ENCODE data around the gene LPCAT4.

Gene LPCAT4

DNA sequence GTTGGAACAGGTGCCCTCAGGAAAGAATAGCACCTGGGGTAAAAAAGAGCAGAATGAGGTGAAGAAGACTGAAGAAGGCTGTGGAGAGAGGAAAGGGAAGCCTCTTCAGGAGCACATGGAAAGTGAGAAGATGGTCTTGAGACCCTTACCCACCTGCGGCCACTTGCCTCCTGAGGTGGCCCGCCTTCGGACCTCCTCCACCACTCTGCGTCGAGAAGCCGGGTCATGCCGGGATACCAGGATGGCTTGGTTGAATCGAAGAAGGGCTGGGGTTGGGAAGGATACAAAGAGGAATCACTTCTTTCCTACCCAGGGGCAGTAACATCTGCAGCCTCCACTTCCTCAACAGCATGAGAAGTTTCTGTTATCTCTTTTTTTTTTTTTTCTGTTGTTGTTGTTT lies 3.0 kb downstream of the LPCAT4 start:
- ChIA-PET CTCF (interaction anchor here (0.6 kb wide), 1 partner anchor 55 kb away, joined by 3 read pairs; no protein-coding TSS in a partner anchor), POLR2A (no interaction called here)
- no peaks in the 10 kb centered on the region for H3K27me3 ChIP-seq (replicated peaks in 2 of 5; ENCODE audit: control insufficient read depth in 4 of 5, insufficient read depth in 5 of 5, low read length in 4 of 5)
- H3K27ac ChIP-seq (ENCODE audit: insufficient read depth in 1 of 2, low read depth in 1 of 2, low read length in 2 of 2, poor library complexity in 1 of 2, severe bottlenecking in 2 of 2) = no peak overlapping the region
- H3K4me1 ChIP-seq (ENCODE audit: control extremely low read depth in 1 of 4, control insufficient read depth in 4 of 4, insufficient read depth in 4 of 4, low read length in 3 of 4) = peaks cover 8 to 27% (median 20%) of the 10 kb centered on the region in 4 experiments
- H3K4me3 ChIP-seq (ENCODE audit: control insufficient read depth in 1 of 7, extremely low read depth in 1 of 7, insufficient read depth in 4 of 7, low read depth in 2 of 7, low read length in 6 of 7) = no peak overlapping the region
- no peaks in the 10 kb centered on the region for H3K9me3 ChIP-seq (ENCODE audit: control extremely low read depth in 1 of 5, control insufficient read depth in 4 of 5, insufficient read depth in 2 of 5, low read depth in 1 of 5, low read length in 4 of 5)
- H3K36me3 ChIP-seq (ENCODE audit: control insufficient read depth in 4 of 4, insufficient read depth in 4 of 4, low read length in 3 of 4) = peaks cover 6 to 53% (median 32%) of the 10 kb centered on the region in 4 experiments
- WGBS (ENCODE audit: insufficient coverage) = 95% methylated on average over 4 of the region's 8 CpGs
- no peak for DNase-seq

DNA sequence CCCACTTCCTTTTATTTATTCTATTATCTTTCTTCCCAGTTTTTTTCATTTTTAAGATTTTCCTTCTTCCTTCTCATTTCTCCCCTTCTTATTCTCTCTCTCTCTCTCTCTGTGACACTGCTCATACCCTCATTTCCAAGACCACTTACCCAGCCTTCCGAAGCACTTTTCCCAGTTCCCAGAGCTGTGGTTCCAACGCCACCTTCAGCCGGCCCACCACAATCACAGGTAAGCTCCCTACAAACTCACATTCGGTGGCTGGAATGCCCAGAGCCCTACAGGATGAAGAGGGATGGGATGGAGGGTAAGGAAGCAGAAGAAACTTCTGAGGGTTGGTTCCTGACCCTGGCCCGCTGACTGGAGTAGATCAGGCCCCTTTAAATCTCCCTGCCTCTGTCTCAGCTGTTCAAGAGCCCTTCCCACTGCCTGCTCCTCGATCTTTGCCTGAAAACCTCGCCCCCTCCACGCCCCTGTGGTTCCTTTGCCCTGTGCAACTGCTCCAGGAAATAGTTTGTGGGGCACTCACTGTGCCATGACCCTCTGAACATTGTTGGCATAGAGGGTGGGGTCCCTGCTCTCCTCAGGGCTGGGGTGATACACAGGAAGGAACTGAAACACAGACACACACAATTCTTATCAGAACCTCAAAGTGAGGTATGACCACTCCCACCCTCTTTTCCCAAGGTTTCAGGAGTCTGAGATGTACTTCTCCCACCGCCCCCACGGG lies 4.8 kb downstream of the LPCAT4 start:
- DNase-seq = no peak
- Histone ChIP-seq H3K27ac (ENCODE audit: insufficient read depth in 1 of 2, low read depth in 1 of 2, low read length in 2 of 2, poor library complexity in 1 of 2, severe bottlenecking in 2 of 2) (no peak overlapping the region), H3K4me1 (ENCODE audit: control extremely low read depth in 1 of 4, control insufficient read depth in 4 of 4, insufficient read depth in 4 of 4, low read length in 3 of 4) (peaks cover 2 to 17% (median 11%) of the 10 kb centered on the region in 4 experiments), H3K9me3 (ENCODE audit: control extremely low read depth in 1 of 5, control insufficient read depth in 4 of 5, insufficient read depth in 2 of 5, low read depth in 1 of 5, low read length in 4 of 5) (no peaks in the 10 kb centered on the region), H3K4me3 (ENCODE audit: control insufficient read depth in 1 of 7, extremely low read depth in 1 of 7, insufficient read depth in 4 of 7, low read depth in 2 of 7, low read length in 6 of 7) (no peak overlapping the region), H3K27me3 (replicated peaks in 2 of 5; ENCODE audit: control insufficient read depth in 4 of 5, insufficient read depth in 5 of 5, low read length in 4 of 5) (no peaks in the 10 kb centered on the region), H3K36me3 (ENCODE audit: control insufficient read depth in 4 of 4, insufficient read depth in 4 of 4, low read length in 3 of 4) (peaks cover 6 to 69% (median 46%) of the 10 kb centered on the region in 4 experiments)
- CTCF ChIA-PET = interaction anchor here (1.4 to 2.7 kb wide), 2 partner anchors 9 to 19 kb away, joined by 7 to 11 read pairs; partner anchors contain the start of genes NOP10 and NUTM1
- 88% methylated on average over 6 of the region's 10 CpGs for WGBS (ENCODE audit: insufficient coverage)
- POLR2A ChIA-PET = no interaction called here

DNA sequence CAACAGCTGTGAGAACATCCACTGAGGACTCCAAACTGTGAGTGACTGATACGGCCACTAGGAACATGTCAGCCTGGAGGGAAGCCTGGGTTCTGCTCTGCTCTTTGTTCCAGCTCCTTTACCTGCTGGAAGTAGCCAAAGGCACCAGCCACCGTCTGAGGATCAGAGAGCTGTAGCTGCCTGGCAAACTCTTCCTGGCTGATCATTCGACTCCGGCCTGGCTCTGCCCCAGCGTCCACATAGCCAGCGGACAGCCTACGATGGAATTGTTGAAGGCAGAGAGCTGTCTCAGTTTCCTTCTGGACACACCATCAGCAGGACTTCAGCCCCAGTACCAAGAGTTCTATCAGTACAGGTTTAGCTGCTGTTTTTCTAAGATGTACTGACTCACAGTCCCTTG lies 5.7 kb downstream of the LPCAT4 start:
- Histone ChIP-seq H3K4me1 (ENCODE audit: control extremely low read depth in 1 of 4, control insufficient read depth in 4 of 4, insufficient read depth in 4 of 4, low read length in 3 of 4) (peaks cover 2 to 17% (median 11%) of the 10 kb centered on the region in 4 experiments), H3K27ac (ENCODE audit: insufficient read depth in 1 of 2, low read depth in 1 of 2, low read length in 2 of 2, poor library complexity in 1 of 2, severe bottlenecking in 2 of 2) (no peak overlapping the region), H3K4me3 (ENCODE audit: control insufficient read depth in 1 of 7, extremely low read depth in 1 of 7, insufficient read depth in 4 of 7, low read depth in 2 of 7, low read length in 6 of 7) (no peak overlapping the region), H3K36me3 (ENCODE audit: control insufficient read depth in 4 of 4, insufficient read depth in 4 of 4, low read length in 3 of 4) (peaks cover 8 to 78% (median 53%) of the 10 kb centered on the region in 4 experiments), H3K9me3 (ENCODE audit: control extremely low read depth in 1 of 5, control insufficient read depth in 4 of 5, insufficient read depth in 2 of 5, low read depth in 1 of 5, low read length in 4 of 5) (no peaks in the 10 kb centered on the region), H3K27me3 (replicated peaks in 2 of 5; ENCODE audit: control insufficient read depth in 4 of 5, insufficient read depth in 5 of 5, low read length in 4 of 5) (no peaks in the 10 kb centered on the region)
- no peak for DNase-seq
- CTCF ChIA-PET = interaction anchor here (0.6 to 2.7 kb wide), 5 partner anchors 8 to 120 kb away, joined by 3 to 14 read pairs (median 7); partner anchors contain the start of genes NOP10 and NUTM1
- 97% methylated on average over 7 of the region's 7 CpGs for WGBS (ENCODE audit: insufficient coverage)
- POLR2A ChIA-PET = no interaction called here

DNA sequence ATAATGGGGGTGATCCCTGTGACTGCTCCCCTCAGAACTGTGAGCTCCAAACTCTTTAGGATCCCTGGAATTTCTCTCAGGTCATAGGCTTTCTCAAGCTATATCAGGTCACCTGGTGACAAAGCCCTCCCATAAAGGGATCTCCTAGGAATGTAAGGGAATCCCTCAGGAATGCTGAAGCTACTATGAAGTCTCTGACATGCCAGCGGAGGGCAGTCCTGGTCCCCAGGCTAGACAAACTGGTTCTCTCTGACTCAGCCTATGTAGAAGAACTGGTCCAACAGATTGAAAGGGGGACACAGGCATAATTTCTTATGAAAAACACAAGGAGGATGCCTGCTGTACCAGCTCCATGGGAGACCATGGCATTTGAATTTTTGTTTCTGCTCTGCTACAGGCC lies 6.7 kb downstream of the LPCAT4 start:
- no peak overlapping the region for H3K27ac ChIP-seq (ENCODE audit: insufficient read depth in 1 of 2, low read depth in 1 of 2, low read length in 2 of 2, poor library complexity in 1 of 2, severe bottlenecking in 2 of 2)
- no peaks in the 10 kb centered on the region for H3K27me3 ChIP-seq (replicated peaks in 2 of 5; ENCODE audit: control insufficient read depth in 4 of 5, insufficient read depth in 5 of 5, low read length in 4 of 5)
- ChIA-PET CTCF (interaction anchor here (0.7 to 2.7 kb wide), 9 partner anchors 8 to 124 kb away, joined by 3 to 14 read pairs (median 4); partner anchors contain the start of genes NOP10 and NUTM1), POLR2A (interaction anchor here (0.7 kb wide), 1 partner anchor 114 kb away, joined by 3 read pairs; no protein-coding TSS in a partner anchor)
- DNase-seq = no peak
- WGBS (ENCODE audit: insufficient coverage) = 100% methylated on average over 1 of the region's 1 CpG
- no peaks in the 10 kb centered on the region for H3K9me3 ChIP-seq (ENCODE audit: control extremely low read depth in 1 of 5, control insufficient read depth in 4 of 5, insufficient read depth in 2 of 5, low read depth in 1 of 5, low read length in 4 of 5)
- peaks cover 8 to 85% (median 62%) of the 10 kb centered on the region in 4 experiments for H3K36me3 ChIP-seq (ENCODE audit: control insufficient read depth in 4 of 4, insufficient read depth in 4 of 4, low read length in 3 of 4)
- peaks cover 0 to 7% (median under 1%) of the 10 kb centered on the region in 4 experiments for H3K4me1 ChIP-seq (ENCODE audit: control extremely low read depth in 1 of 4, control insufficient read depth in 4 of 4, insufficient read depth in 4 of 4, low read length in 3 of 4)
- H3K4me3 ChIP-seq (ENCODE audit: control insufficient read depth in 1 of 7, extremely low read depth in 1 of 7, insufficient read depth in 4 of 7, low read depth in 2 of 7, low read length in 6 of 7) = no peak overlapping the region

DNA sequence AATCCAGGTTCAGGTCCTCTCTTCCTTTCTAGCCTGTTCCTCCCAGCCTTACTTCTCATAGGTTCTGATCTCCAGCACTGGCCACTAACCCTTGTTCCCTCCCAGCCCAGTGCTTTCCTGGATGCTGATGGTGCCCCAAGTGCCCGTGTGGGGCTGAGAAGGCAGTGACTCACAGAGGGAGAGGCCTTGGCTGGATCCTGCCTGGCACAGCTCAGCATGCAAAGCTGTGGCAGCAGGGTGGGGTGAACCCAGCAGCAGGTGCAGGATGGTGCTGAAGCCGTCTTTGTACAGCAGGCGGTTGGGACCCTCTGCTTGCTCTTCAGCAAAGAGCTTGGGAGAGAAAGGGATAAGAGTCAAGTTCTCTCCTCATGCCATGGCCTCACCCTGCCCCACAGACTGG lies 7.6 kb downstream of the LPCAT4 start:
- Histone ChIP-seq H3K4me3 (ENCODE audit: control insufficient read depth in 1 of 7, extremely low read depth in 1 of 7, insufficient read depth in 4 of 7, low read depth in 2 of 7, low read length in 6 of 7) (no peak overlapping the region), H3K9me3 (ENCODE audit: control extremely low read depth in 1 of 5, control insufficient read depth in 4 of 5, insufficient read depth in 2 of 5, low read depth in 1 of 5, low read length in 4 of 5) (no peaks in the 10 kb centered on the region), H3K4me1 (ENCODE audit: control extremely low read depth in 1 of 4, control insufficient read depth in 4 of 4, insufficient read depth in 4 of 4, low read length in 3 of 4) (no peaks in the 10 kb centered on the region), H3K27ac (ENCODE audit: insufficient read depth in 1 of 2, low read depth in 1 of 2, low read length in 2 of 2, poor library complexity in 1 of 2, severe bottlenecking in 2 of 2) (no peak overlapping the region), H3K27me3 (replicated peaks in 2 of 5; ENCODE audit: control insufficient read depth in 4 of 5, insufficient read depth in 5 of 5, low read length in 4 of 5) (no peaks in the 10 kb centered on the region), H3K36me3 (ENCODE audit: control insufficient read depth in 4 of 4, insufficient read depth in 4 of 4, low read length in 3 of 4) (peaks cover 10 to 88% (median 65%) of the 10 kb centered on the region in 4 experiments)
- ChIA-PET CTCF (interaction anchor here (0.8 to 2.2 kb wide), 4 partner anchors 9 to 123 kb away, joined by 3 to 14 read pairs (median 4); no protein-coding TSS in a partner anchor), POLR2A (no interaction called here)
- 94% methylated on average over 3 of the region's 3 CpGs for WGBS (ENCODE audit: insufficient coverage)
- DNase-seq = no peak

DNA sequence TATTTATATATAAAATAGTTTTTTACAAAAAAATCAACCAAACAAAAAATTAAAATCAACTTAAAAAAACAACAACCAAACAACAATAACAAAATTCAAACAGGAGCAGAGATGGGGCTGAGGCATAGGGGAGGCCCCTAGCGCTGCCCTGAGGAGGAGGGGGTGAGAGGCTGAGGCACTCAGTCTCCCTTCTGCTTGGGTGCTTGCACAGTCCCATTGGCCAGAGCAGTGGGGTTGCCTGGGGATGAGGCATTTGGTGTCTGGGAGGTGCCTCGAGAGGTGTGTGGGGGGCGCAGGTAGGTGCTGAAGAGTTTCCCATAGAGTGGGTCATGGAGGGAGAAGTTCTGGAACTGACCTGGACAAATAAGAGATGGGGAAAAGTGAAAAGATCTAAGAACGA lies 8.0 kb downstream of the LPCAT4 start:
- Histone ChIP-seq H3K27ac (ENCODE audit: insufficient read depth in 1 of 2, low read depth in 1 of 2, low read length in 2 of 2, poor library complexity in 1 of 2, severe bottlenecking in 2 of 2) (no peak overlapping the region), H3K36me3 (ENCODE audit: control insufficient read depth in 4 of 4, insufficient read depth in 4 of 4, low read length in 3 of 4) (peaks cover 11 to 89% (median 65%) of the 10 kb centered on the region in 4 experiments), H3K4me3 (ENCODE audit: control insufficient read depth in 1 of 7, extremely low read depth in 1 of 7, insufficient read depth in 4 of 7, low read depth in 2 of 7, low read length in 6 of 7) (no peak overlapping the region), H3K9me3 (ENCODE audit: control extremely low read depth in 1 of 5, control insufficient read depth in 4 of 5, insufficient read depth in 2 of 5, low read depth in 1 of 5, low read length in 4 of 5) (no peaks in the 10 kb centered on the region), H3K4me1 (ENCODE audit: control extremely low read depth in 1 of 4, control insufficient read depth in 4 of 4, insufficient read depth in 4 of 4, low read length in 3 of 4) (no peaks in the 10 kb centered on the region), H3K27me3 (replicated peaks in 2 of 5; ENCODE audit: control insufficient read depth in 4 of 5, insufficient read depth in 5 of 5, low read length in 4 of 5) (no peaks in the 10 kb centered on the region)
- ChIA-PET CTCF (interaction anchor here (0.6 to 5.1 kb wide), 4 partner anchors 8 to 147 kb away, joined by 3 to 34 read pairs (median 8); partner anchors contain the start of gene LPCAT4), POLR2A (interaction anchor here (0.6 kb wide), 1 partner anchor 41 kb away, joined by 3 read pairs; no protein-coding TSS in a partner anchor)
- no peak for DNase-seq
- 98% methylated on average over 4 of the region's 4 CpGs for WGBS (ENCODE audit: insufficient coverage)

DNA sequence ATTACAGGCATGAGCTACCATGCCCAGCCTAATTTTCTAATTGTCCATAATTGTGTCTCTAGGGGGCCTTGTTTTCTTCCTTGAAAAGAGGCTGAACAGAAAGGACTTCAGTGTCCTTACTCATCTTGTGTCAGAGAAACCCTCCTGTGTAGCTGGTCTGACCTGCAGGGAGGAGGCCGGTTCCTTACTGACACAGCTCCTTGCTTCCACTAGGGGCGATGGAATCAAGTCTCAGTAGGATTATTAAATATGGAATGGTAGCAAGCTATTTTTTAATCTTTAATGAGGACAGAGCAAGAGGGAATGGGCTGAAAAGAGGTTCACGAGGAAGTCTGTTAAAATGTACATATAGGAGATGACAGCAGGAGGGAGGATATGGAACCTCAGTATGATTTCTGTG lies 8.6 kb downstream of the LPCAT4 start:
- no peak overlapping the region for H3K27ac ChIP-seq (ENCODE audit: insufficient read depth in 1 of 2, low read depth in 1 of 2, low read length in 2 of 2, poor library complexity in 1 of 2, severe bottlenecking in 2 of 2)

More for the DNA sequence above, 8.6 kb downstream of the LPCAT4 start:
- Histone ChIP-seq H3K27me3 (replicated peaks in 2 of 5; ENCODE audit: control insufficient read depth in 4 of 5, insufficient read depth in 5 of 5, low read length in 4 of 5) (no peaks in the 10 kb centered on the region), H3K36me3 (ENCODE audit: control insufficient read depth in 4 of 4, insufficient read depth in 4 of 4, low read length in 3 of 4) (peaks cover 11 to 84% (median 62%) of the 10 kb centered on the region in 4 experiments), H3K4me1 (ENCODE audit: control extremely low read depth in 1 of 4, control insufficient read depth in 4 of 4, insufficient read depth in 4 of 4, low read length in 3 of 4) (no peaks in the 10 kb centered on the region), H3K9me3 (ENCODE audit: control extremely low read depth in 1 of 5, control insufficient read depth in 4 of 5, insufficient read depth in 2 of 5, low read depth in 1 of 5, low read length in 4 of 5) (no peaks in the 10 kb centered on the region), H3K4me3 (ENCODE audit: control insufficient read depth in 1 of 7, extremely low read depth in 1 of 7, insufficient read depth in 4 of 7, low read depth in 2 of 7, low read length in 6 of 7) (no peak overlapping the region)
- 100% methylated on average over 2 of the region's 3 CpGs for WGBS (ENCODE audit: insufficient coverage)
- CTCF ChIA-PET = interaction anchor here (0.6 to 5.1 kb wide), 3 partner anchors 9 to 148 kb away, joined by 3 to 34 read pairs (median 3); partner anchors contain the start of gene LPCAT4
- POLR2A ChIA-PET = interaction anchor here (0.6 kb wide), 1 partner anchor 40 kb away, joined by 3 read pairs; no protein-coding TSS in a partner anchor
- peak in 2 of 3 donors; percentile 33 to 37 for DNase-seq

Data from common myeloid progenitor, CD34-positive (primary cell).